GM12872 (cell line): ENCODE results near the gene CHD2.

ENCODE experiments used
- CTCF ChIP-seq: IDR thresholded peaks from 3 replicates; pipeline ENCODE4 v1.5.1; 2011; ENCODE audit warnings: low read depth, mild to moderate bottlenecking, low read length, moderate library complexity; ENCODE audit not compliant: insufficient read depth

The CHD2 gene

GRCh38 chr15:93071469-93071936, 171.4 kb downstream of the CHD2 start:
- TF ChIP-seq CTCF = no peak

GRCh38 chr15:93072011-93072410, 171.9 kb downstream of the CHD2 start:
- TF ChIP-seq CTCF = no peak

- no peak for TF ChIP-seq CTCF
Observed at GRCh38 chr15:93072411-93073394, 172.6 kb downstream of the CHD2 start.

- TF ChIP-seq CTCF = no peak
Observed at GRCh38 chr15:93073465-93073952, 173.4 kb downstream of the CHD2 start.

- TF ChIP-seq CTCF = no peak
Observed at GRCh38 chr15:93074599-93074998, 174.5 kb downstream of the CHD2 start.

GRCh38 chr15:93076217-93076616, 176.1 kb downstream of the CHD2 start:
- TF ChIP-seq CTCF = no peak

GRCh38 chr15:93076875-93077274, 176.8 kb downstream of the CHD2 start:
- no peak for TF ChIP-seq CTCF
